Coronary artery (tissue), 2 donors: ENCODE data around the gene DDO.

Experiments
- DNase-seq: peaks from one replicate; pipeline ENCODE4 v3.0.0-alpha.2; 2017; ENCODE audit warnings: low spot score
- H3K27ac ChIP-seq, 2 donors: fragments of 200-600 bp; sonication (generic); one replicate each; pipeline ENCODE4 v1.5.1; 2016 to 2019
- H3K4me3 ChIP-seq: fragments of 200-600 bp; sonication (generic); 2 replicates; pipeline ENCODE4 v1.5.1; 2016; ENCODE audit warnings: mild to moderate bottlenecking, moderate library complexity
- TF ChIP-seq, protein P1 (sequence below): fragments of 200-600 bp; sonication (generic); IDR thresholded peaks from one replicate; pipeline ENCODE4 v1.5.1; 2019; ENCODE audit warnings: antibody characterized with exemption

Gene DDO

DNA sequence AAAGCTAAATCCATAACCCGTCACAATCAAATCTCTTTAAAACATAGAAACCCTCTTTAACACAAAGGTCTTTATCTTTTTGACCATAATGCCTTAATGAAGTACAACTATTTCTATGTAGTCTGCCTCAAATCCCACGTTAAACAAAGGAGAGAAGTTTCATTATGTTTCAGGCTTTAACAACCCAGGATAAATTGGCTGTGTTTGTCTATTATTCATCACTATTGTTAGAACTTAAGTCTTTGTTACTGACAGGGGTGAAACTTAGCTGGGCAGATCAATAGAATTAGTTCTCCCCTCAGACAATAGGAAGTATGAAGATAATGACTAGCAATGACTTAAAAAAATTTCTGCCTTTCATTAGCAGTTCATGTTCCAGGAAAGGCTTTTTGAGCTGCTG lies 47.1 kb downstream of the DDO start:
- Histone ChIP-seq H3K27ac (no peak overlapping the region), H3K4me3 (no peak overlapping the region)
- no peak for DNase-seq
- TF ChIP-seq, protein P1, sequence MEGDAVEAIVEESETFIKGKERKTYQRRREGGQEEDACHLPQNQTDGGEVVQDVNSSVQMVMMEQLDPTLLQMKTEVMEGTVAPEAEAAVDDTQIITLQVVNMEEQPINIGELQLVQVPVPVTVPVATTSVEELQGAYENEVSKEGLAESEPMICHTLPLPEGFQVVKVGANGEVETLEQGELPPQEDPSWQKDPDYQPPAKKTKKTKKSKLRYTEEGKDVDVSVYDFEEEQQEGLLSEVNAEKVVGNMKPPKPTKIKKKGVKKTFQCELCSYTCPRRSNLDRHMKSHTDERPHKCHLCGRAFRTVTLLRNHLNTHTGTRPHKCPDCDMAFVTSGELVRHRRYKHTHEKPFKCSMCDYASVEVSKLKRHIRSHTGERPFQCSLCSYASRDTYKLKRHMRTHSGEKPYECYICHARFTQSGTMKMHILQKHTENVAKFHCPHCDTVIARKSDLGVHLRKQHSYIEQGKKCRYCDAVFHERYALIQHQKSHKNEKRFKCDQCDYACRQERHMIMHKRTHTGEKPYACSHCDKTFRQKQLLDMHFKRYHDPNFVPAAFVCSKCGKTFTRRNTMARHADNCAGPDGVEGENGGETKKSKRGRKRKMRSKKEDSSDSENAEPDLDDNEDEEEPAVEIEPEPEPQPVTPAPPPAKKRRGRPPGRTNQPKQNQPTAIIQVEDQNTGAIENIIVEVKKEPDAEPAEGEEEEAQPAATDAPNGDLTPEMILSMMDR, result no peak

DNA sequence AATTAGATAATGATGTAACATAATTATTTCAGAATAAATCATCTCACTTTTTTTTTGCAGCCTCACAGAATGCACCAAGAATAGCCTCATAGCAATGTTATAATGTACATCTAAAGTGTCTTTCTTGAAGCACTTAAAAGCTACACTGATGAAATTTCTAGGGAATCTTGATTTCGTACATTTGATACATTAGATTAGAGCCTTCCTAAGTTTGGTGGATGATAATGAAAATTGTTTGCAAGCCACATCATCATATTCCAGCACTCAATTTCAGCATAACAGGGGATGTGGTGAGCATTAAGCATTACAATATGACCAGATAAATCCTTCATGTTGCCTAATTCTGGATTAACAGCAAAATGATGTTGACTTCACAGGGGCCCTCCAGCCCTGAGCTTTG lies 47.5 kb downstream of the DDO start:
- no peak overlapping the region for H3K4me3 ChIP-seq
- TF ChIP-seq, protein P1, result no peak

DNA sequence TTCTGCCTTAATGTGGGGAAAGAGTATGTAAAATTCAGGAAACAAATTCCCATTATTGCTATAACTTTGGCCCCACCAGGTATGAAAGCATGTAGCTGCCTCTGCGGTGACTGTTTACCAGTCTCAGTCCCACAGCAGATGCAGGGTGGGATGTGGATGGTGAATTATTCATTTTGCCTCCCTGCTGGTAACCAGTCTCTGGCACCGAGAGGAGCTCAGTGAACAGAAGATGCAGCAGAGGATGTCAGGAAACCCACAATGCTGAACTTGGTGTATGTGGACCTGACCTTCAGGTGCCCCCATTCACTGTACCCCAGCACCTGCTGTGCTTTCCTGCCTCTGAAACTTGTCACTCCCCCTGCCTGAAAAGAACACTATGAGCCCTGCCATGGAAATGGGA lies 48.4 kb downstream of the DDO start:
- DNase-seq, result no peak
- TF ChIP-seq, protein P1, result no peak
- Histone ChIP-seq H3K27ac (no peak overlapping the region), H3K4me3 (no peak overlapping the region)

More for the DNA sequence above, 47.5 kb downstream of the DDO start:
- no peak for DNase-seq
- H3K27ac ChIP-seq, result no peak overlapping the region

DNA sequence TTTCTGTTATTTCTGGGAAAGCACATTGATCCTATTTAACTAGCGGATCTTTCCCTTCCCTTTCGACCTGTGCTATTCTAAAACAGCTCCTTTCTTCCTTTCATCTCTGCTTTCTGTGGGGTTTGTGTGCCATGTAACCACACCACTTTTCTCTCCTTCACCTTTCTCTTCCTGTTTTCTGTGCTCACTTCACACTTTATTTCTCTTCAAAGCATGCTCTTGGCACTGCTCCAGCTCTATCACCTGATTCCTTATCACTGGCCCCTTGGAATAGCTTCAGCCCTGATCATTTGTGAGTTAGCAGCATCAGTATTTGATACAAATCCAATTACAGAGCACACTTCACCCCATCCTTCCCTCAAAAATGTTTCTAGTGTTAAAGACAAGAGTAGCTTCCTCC lies 49.1 kb downstream of the DDO start:
- H3K27ac ChIP-seq, result no peak overlapping the region
- TF ChIP-seq, protein P1, result no peak
- H3K4me3 ChIP-seq, result no peak overlapping the region
- no peak for DNase-seq

DNA sequence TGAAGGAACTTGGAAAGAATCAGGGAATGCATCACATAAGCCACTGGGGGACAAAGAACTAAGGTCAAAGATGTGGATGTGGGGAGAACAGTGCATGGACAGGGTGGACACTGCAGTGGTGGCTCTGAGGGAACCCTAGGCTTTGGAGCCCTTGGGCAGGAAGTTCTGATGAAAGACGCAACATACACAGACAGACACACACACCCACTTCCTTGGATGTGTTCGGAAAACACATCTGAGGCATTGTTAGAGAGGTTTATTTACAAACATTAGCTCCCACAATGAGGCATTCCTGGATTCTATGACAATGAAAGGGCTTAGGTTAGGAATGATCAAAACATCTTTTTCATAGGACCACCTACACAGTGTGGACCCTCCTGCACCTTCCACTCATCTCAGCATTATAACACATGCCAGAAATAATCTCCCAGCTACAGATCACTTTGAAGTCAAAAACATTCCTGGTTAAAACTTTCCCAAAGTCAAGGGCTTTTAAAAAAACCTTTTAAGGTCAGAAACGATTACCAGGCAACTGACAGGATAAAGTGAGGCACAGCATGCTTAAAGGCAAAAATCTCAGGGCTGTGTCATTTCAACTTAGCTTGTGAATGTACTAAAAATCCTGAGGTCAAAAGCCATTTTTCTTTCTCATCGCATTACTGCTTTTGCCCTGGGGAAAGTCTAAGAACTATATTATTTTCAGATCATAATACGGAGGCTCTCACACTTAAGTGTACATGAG lies 50.8 kb downstream of the DDO start:
- peak overlapping the region; percentile 55 to 88 for H3K27ac ChIP-seq
- H3K4me3 ChIP-seq, result no peak overlapping the region
- no peak for DNase-seq
- TF ChIP-seq, protein P1, result no peak

DNA sequence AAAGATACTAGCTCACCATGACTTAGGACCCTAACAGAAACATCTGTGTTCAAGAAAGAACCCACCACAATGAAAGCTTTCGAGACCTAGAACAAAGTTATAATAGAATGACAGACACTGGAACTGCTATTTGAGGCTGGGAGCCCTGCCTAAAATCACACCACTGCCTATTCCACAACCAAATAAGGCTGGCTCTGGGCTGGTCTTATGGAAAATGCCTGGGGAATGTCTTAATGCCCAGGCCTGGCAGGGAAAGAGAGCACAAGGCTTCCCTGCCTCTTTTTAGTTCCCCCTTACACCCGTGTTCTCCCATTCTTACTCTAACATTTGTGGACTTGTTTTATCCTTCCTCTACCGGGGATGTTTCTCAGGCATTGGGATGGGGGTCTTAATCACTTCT lies 51.6 kb downstream of the DDO start:
- no peak overlapping the region for H3K4me3 ChIP-seq
- TF ChIP-seq, protein P1, result no peak
- no peak for DNase-seq
- H3K27ac ChIP-seq, result peak overlapping the region; percentile 55 to 88

DNA sequence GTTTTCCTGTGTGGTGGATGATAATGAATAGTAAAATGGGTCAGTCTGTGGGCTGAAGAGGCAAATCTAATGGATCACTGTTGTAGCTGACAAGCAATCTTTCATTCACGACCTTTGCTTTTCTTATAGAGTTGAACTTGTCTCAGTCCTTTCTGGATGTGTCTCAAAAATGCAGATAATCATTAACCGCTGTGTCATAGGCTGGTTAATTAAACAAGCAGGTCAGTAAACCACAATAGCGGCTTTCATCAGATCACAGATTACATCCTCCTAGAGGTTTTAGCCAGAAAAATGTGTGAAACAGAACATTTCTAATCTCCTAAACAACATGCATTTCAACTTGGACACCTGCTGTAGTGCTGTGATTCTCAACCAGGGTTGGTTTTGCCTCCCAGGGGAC lies 54.7 kb downstream of the DDO start:
- no peak for DNase-seq
- TF ChIP-seq, protein P1, result no peak
- Histone ChIP-seq H3K4me3 (no peak overlapping the region), H3K27ac (no peak overlapping the region)
